SK-N-SH (cell line): ENCODE measurements around the gene SULT1C3. TPM values are rescaled to one million over a fixed set of nuclear protein-coding genes. Genes with fewer than 3 reads are reported as not detected.

Experiments used
- CTCF ChIA-PET: fragments of 300-600, 350-600 bp; formaldehyde crosslinking; extraction: SDS; loops from one replicate; lab custom pipeline; 2021; lab: Yijun Ruan, JAX
- POLR2A ChIA-PET: fragments of 350-600 bp; sonication (Branson Sonifier 250); formaldehyde crosslinking; extraction: SDS; loops from one replicate; lab custom pipeline; 2020; ENCODE audit warnings: antibody characterized with exemption, inconsistent platforms; lab: Yijun Ruan, JAX
- DNase-seq: peaks from one replicate; pipeline ENCODE4 v3.0.0; 2012
- H2AFZ ChIP-seq: fragments of 200-600 bp; sonication (generic); 2 replicates; pipeline ENCODE4 v1.8.1; 2016; ENCODE audit warnings: antibody characterized with exemption, mild to moderate bottlenecking, low read depth
- H3F3A ChIP-seq: fragments of 200-600 bp; sonication (generic); replicated peaks from 2 replicates; pipeline ENCODE3; 2016; ENCODE audit warnings: antibody characterized with exemption, mild to moderate bottlenecking; ENCODE audit not compliant: insufficient read depth
- H3K27ac ChIP-seq, 2 experiments: fragments of 200-500 bp in 1 of 2; fragments of 200-600 bp in 1 of 2; sonication (Bioruptor generic) in 1 of 2; sonication (generic), shearing (Covaris generic) in 1 of 2; 2 replicates each; pipeline versions ENCODE4 v1.5.1 to v1.6.1; 2014 to 2016; ENCODE audit warnings: low read depth in 2 of 2, inconsistent platforms in 1 of 2, low read length in 1 of 2, mild to moderate bottlenecking in 1 of 2, mixed read lengths in 1 of 2
- H3K27me3 ChIP-seq: fragments of 200-600 bp; sonication (generic), shearing (Covaris generic); 2 replicates; pipeline ENCODE4 v1.6.1; 2016; ENCODE audit warnings: mixed run types; ENCODE audit not compliant: insufficient read depth
- H3K36me3 ChIP-seq, 2 experiments: fragments of 200-500 bp in 1 of 2; fragments of 200-600 bp in 1 of 2; sonication (Bioruptor generic) in 1 of 2; sonication (generic) in 1 of 2; replicated peaks in 1 of 2; 2 replicates each; pipeline versions ENCODE3 to v1.5.1; 2014 to 2016; ENCODE audit warnings: low read length in 1 of 2, mild to moderate bottlenecking in 1 of 2; ENCODE audit not compliant: insufficient read depth in 2 of 2, control insufficient read depth in 1 of 2
- H3K4me1 ChIP-seq, 2 experiments: fragments of 200-500 bp in 1 of 2; fragments of 200-600 bp in 1 of 2; sonication (Bioruptor generic) in 1 of 2; sonication (generic), shearing (Covaris generic) in 1 of 2; 2 replicates each; pipeline versions ENCODE4 v1.5.1 to v1.6.1; 2014 to 2016; ENCODE audit warnings: low read depth in 1 of 2, low read length in 1 of 2, mixed run types in 1 of 2; ENCODE audit not compliant: insufficient read depth in 2 of 2, control insufficient read depth in 1 of 2
- H3K4me2 ChIP-seq: fragments of 200-600 bp; sonication (generic), shearing (Covaris generic); 2 replicates; pipeline ENCODE4 v1.6.1; 2017; ENCODE audit warnings: mixed run types
- H3K4me3 ChIP-seq, 2 experiments: fragments of 200-500 bp in 1 of 2; fragments of 200-600 bp in 1 of 2; sonication (Bioruptor generic) in 1 of 2; sonication (generic), shearing (Covaris generic) in 1 of 2; 2 replicates each; pipeline versions ENCODE4 v1.5.1 to v1.8.1; 2014 to 2016; ENCODE audit warnings: low read depth in 2 of 2, inconsistent platforms in 1 of 2, low read length in 1 of 2, mild to moderate bottlenecking in 1 of 2, mixed read lengths in 1 of 2, moderate library complexity in 1 of 2
- H3K79me2 ChIP-seq: fragments of 200-600 bp; sonication (generic); 2 replicates; pipeline ENCODE4 v1.8.1; 2017; ENCODE audit warnings: mild to moderate bottlenecking; ENCODE audit not compliant: insufficient read depth
- H3K9ac ChIP-seq: fragments of 200-600 bp; sonication (generic); 2 replicates; pipeline ENCODE4 v1.6.1; 2017; ENCODE audit warnings: mixed run types
- H3K9me2 ChIP-seq: fragments of 200-600 bp; sonication (generic); 2 replicates; pipeline ENCODE4 v1.6.1; 2017; ENCODE audit warnings: mixed run types
- H3K9me3 ChIP-seq: fragments of 200-600 bp; sonication (generic); 2 replicates; pipeline ENCODE4 v1.6.1; 2017; ENCODE audit warnings: mixed run types, mild to moderate bottlenecking, moderate library complexity
- H4K20me1 ChIP-seq: fragments of 200-600 bp; sonication (generic); 2 replicates; pipeline ENCODE4 v1.6.1; 2017; ENCODE audit warnings: mild to moderate bottlenecking, mixed run types; ENCODE audit not compliant: insufficient read depth
- CHD2 ChIP-seq: fragments of 150-350 bp; IDR thresholded peaks from 2 replicates; pipeline ENCODE4 v1.6.1; 2018; ENCODE audit warnings: low read length; ENCODE audit not compliant: partially characterized antibody
- EP300 ChIP-seq, 2 experiments: IDR thresholded peaks; 2 replicates each; pipeline versions ENCODE4 v1.4.0 to v1.6.1; 2012; ENCODE audit warnings: borderline replicate concordance in 1 of 2, low read depth in 1 of 2, low read length in 1 of 2
- EZH2phosphoT487 ChIP-seq: fragments of 200-600 bp; sonication (generic); IDR thresholded peaks from 2 replicates; pipeline ENCODE4 v1.6.1; 2017; ENCODE audit warnings: low read depth, mixed run types, mild to moderate bottlenecking, antibody characterized with exemption, moderate library complexity, borderline replicate concordance
- FOXJ3 ChIP-seq: sonication (generic); formaldehyde crosslinking; IDR thresholded peaks from 2 replicates; pipeline ENCODE4 v1.5.1; 2020; ENCODE audit warnings: mild to moderate bottlenecking, missing genetic modification reagents
- FOXM1 ChIP-seq: IDR thresholded peaks from 2 replicates; pipeline ENCODE4 v1.4.0; 2012; ENCODE audit warnings: low read depth, mild to moderate bottlenecking
- GABPA ChIP-seq: IDR thresholded peaks from 2 replicates; pipeline ENCODE4 v1.4.0; 2012; ENCODE audit warnings: low read depth, mild to moderate bottlenecking
- NRF1 ChIP-seq: IDR thresholded peaks from 2 replicates; pipeline ENCODE4 v1.6.1; 2012; ENCODE audit warnings: low read depth, mild to moderate bottlenecking, low read length
- RCOR1 ChIP-seq: fragments of 150-350 bp; IDR thresholded peaks from 2 replicates; pipeline ENCODE4 v1.6.1; 2017; ENCODE audit warnings: antibody characterized with exemption, low read length
- RFX5 ChIP-seq: IDR thresholded peaks from 2 replicates; pipeline ENCODE4 v1.6.1; 2012; ENCODE audit warnings: mild to moderate bottlenecking, improper control_type of control experiment, low read length
- WGBS: methylation state at CpG from one replicate; pipeline ENCODE4 v1.1.6; 2017; ENCODE audit warnings: low lambda C conversion rate; 5-methylcytosine and 5-hydroxymethylcytosine counted together
- polyA plus RNA-seq, 3 experiments: library from polyadenylated mRNA; depleted of rRNA; stranded (reverse); fragments of >200 nt; gene quantifications; 2 replicates each; pipeline ENCODE4 v1.2.3, GENCODE V29; 2012
- TF ChIP-seq, protein P1 (sequence below): IDR thresholded peaks from 2 replicates; pipeline ENCODE4; 2012
- TF ChIP-seq, protein P2 (sequence below): IDR thresholded peaks from 2 replicates; pipeline ENCODE4 v1.6.1; 2012; ENCODE audit warnings: mild to moderate bottlenecking, low read depth, low read length, moderate library complexity
- TF ChIP-seq, protein P3 (sequence below): IDR thresholded peaks from 2 replicates; pipeline ENCODE4 v1.4.0; 2012; ENCODE audit warnings: low read depth, borderline replicate concordance

The SULT1C3 gene
- polyA plus RNA-seq, 1 of the 3 experiments (the other 2 are of a cell fraction), result not detected

GRCh38 chr2:108257757-108258331 is 18.1 kb downstream of the SULT1C3 start:
- no peak overlapping the region for H3K9ac ChIP-seq
- H3K36me3 ChIP-seq, result no peaks in the 10 kb centered on the region
- no peaks in the 10 kb centered on the region for H3K9me2 ChIP-seq
- TF ChIP-seq RCOR1 (no peak), NRF1 (no peak), CHD2 (no peak), EZH2phosphoT487 (no peak), EP300 (IDR thresholded peaks at IDR 0.05; ENCODE audit: borderline replicate concordance in 1 of 2, low read depth in 1 of 2, low read length in 1 of 2) (no peak), FOXJ3 (CRISPR knock-in tag) (no peak), GABPA (no peak), FOXM1 (no peak), RFX5 (no peak)
- TF ChIP-seq, protein P1, sequence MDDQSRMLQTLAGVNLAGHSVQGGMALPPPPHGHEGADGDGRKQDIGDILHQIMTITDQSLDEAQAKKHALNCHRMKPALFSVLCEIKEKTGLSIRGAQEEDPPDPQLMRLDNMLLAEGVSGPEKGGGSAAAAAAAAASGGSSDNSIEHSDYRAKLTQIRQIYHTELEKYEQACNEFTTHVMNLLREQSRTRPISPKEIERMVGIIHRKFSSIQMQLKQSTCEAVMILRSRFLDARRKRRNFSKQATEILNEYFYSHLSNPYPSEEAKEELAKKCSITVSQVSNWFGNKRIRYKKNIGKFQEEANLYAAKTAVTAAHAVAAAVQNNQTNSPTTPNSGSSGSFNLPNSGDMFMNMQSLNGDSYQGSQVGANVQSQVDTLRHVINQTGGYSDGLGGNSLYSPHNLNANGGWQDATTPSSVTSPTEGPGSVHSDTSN, result no peak
- TF ChIP-seq, protein P2, sequence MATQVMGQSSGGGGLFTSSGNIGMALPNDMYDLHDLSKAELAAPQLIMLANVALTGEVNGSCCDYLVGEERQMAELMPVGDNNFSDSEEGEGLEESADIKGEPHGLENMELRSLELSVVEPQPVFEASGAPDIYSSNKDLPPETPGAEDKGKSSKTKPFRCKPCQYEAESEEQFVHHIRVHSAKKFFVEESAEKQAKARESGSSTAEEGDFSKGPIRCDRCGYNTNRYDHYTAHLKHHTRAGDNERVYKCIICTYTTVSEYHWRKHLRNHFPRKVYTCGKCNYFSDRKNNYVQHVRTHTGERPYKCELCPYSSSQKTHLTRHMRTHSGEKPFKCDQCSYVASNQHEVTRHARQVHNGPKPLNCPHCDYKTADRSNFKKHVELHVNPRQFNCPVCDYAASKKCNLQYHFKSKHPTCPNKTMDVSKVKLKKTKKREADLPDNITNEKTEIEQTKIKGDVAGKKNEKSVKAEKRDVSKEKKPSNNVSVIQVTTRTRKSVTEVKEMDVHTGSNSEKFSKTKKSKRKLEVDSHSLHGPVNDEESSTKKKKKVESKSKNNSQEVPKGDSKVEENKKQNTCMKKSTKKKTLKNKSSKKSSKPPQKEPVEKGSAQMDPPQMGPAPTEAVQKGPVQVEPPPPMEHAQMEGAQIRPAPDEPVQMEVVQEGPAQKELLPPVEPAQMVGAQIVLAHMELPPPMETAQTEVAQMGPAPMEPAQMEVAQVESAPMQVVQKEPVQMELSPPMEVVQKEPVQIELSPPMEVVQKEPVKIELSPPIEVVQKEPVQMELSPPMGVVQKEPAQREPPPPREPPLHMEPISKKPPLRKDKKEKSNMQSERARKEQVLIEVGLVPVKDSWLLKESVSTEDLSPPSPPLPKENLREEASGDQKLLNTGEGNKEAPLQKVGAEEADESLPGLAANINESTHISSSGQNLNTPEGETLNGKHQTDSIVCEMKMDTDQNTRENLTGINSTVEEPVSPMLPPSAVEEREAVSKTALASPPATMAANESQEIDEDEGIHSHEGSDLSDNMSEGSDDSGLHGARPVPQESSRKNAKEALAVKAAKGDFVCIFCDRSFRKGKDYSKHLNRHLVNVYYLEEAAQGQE, result no peak
- TF ChIP-seq, protein P3, sequence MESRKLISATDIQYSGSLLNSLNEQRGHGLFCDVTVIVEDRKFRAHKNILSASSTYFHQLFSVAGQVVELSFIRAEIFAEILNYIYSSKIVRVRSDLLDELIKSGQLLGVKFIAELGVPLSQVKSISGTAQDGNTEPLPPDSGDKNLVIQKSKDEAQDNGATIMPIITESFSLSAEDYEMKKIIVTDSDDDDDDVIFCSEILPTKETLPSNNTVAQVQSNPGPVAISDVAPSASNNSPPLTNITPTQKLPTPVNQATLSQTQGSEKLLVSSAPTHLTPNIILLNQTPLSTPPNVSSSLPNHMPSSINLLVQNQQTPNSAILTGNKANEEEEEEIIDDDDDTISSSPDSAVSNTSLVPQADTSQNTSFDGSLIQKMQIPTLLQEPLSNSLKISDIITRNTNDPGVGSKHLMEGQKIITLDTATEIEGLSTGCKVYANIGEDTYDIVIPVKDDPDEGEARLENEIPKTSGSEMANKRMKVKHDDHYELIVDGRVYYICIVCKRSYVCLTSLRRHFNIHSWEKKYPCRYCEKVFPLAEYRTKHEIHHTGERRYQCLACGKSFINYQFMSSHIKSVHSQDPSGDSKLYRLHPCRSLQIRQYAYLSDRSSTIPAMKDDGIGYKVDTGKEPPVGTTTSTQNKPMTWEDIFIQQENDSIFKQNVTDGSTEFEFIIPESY, result no peak
- H3K79me2 ChIP-seq, result no peaks in the 10 kb centered on the region
- H3K4me2 ChIP-seq, result no peak overlapping the region
- POLR2A ChIA-PET, result no interaction called here
- H3K27ac ChIP-seq, result no peak overlapping the region
- H2AFZ ChIP-seq, result no peak overlapping the region
- H3K4me3 ChIP-seq, result no peak overlapping the region
- CTCF ChIA-PET, result no interaction called here
- H3K9me3 ChIP-seq, result no peaks in the 10 kb centered on the region
- H3F3A ChIP-seq, result no peaks in the 10 kb centered on the region
- H3K27me3 ChIP-seq, result no peaks in the 10 kb centered on the region
- DNase-seq, result no peak
- WGBS, result 16% methylated on average over 3 of the region's 3 CpGs
- no peaks in the 10 kb centered on the region for H3K4me1 ChIP-seq
- no peaks in the 10 kb centered on the region for H4K20me1 ChIP-seq
